Fibroblast of pulmonary artery (primary cell): Measurements from ENCODE around the gene PCSK2.

Experiments used
- DNase-seq: peaks from one replicate; pipeline ENCODE4 v3.0.0-alpha.2; 2010; ENCODE audit warnings: low read depth
- H3K4me3 ChIP-seq: replicated peaks from 2 replicates; pipeline ENCODE4 v1.5.1; 2011; ENCODE audit warnings: low read depth, mild to moderate bottlenecking, control low read depth, low read length, moderate library complexity
- CTCF ChIP-seq: IDR thresholded peaks from 2 replicates; pipeline ENCODE4 v1.5.1; 2011; ENCODE audit warnings: mild to moderate bottlenecking, control low read depth, low read length, inconsistent platforms; ENCODE audit errors: missing control alignments

The PCSK2 gene

GRCh38 chr20:17438436-17439039 is 211.7 kb downstream of the PCSK2 start:
- H3K4me3 ChIP-seq = no peak overlapping the region
- TF ChIP-seq CTCF = no peak

DNA sequence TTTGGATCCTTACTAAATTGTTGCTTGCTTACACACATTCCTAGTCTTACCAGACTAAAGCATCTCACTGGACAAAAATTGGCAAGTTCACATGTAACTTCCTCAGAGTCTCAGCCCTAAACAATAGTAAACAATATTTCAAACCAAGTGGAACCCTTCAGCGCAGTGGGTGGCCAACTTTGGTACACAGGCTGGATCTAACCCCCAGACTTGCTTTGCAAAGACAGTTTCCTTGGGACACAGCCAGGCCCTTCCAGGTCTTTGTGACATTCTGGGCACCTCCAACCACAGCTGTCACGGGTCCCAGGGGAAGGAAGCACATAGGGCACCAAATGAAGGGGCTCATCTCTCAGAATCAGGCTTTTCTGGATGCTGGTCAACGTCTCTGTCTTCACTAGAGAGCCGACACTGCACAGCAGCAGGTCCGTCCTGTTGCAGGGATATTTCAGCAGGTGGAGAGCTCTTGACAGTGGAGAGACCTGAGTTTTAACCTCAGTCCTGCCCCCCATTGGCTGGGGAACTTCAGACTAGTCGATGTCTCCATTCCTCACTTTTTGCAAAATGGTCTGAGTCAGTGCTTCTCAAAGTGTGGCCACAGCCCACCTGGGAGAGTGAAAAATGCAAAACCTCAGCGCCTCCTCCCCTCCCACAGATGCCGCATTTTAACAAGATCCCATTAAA is 212.9 kb downstream of the PCSK2 start:
- no peak for TF ChIP-seq CTCF
- no peak for DNase-seq
- H3K4me3 ChIP-seq = no peak overlapping the region

More at GRCh38 chr20:17438436-17439039, 211.7 kb downstream of the PCSK2 start:
- DNase-seq = no peak

DNA sequence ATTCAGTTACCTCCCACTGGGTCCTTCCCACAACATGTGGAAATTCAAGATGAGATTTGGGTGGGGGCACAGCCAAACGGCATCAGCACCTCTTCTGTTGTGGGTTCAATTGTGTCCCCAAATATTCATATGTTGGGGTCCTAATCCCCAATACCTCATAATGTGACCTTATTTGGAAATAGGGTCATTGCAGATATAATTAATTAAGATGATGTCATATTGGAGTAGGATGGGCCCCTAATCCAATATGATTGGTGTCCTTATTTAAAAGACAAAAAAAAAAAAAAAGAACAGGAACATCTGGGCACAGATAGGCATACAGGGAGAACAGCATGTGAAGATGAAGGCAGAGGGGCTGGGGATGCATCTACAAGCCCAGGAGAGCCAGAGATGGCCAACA is 214.9 kb downstream of the PCSK2 start:
- no peak for TF ChIP-seq CTCF
- H3K4me3 ChIP-seq = no peak overlapping the region

GRCh38 chr20:17442588-17442987 is 215.7 kb downstream of the PCSK2 start:
- no peak for DNase-seq
- no peak overlapping the region for H3K4me3 ChIP-seq
- peak; percentile 6 for TF ChIP-seq CTCF

More for the DNA sequence above, 214.9 kb downstream of the PCSK2 start:
- no peak for DNase-seq

GRCh38 chr20:17443131-17443858 is 216.5 kb downstream of the PCSK2 start:
- H3K4me3 ChIP-seq = no peak overlapping the region
- DNase-seq = no peak
- no peak for TF ChIP-seq CTCF

- TF ChIP-seq CTCF = no peak
- no peak overlapping the region for H3K4me3 ChIP-seq
- DNase-seq = no peak
Measured at GRCh38 chr20:17444091-17444490, 217.3 kb downstream of the PCSK2 start.
